GM18498 (cell line): ENCODE data around the gene UGT2A3.
"Not testable (repeated sequence)": the region's sequence is repeated elsewhere in the genome, so short reads cannot be mapped to it uniquely, and the experiment has no call there.

Source experiments
- ATAC-seq: cut with Tn5 transposase; IDR thresholded peaks from one replicate; pipeline ENCODE4 v1.9.1; 2021; ENCODE audit warnings: mild to moderate bottlenecking, moderate library complexity; ENCODE audit not compliant: unreplicated experiment

The UGT2A3 gene

DNA sequence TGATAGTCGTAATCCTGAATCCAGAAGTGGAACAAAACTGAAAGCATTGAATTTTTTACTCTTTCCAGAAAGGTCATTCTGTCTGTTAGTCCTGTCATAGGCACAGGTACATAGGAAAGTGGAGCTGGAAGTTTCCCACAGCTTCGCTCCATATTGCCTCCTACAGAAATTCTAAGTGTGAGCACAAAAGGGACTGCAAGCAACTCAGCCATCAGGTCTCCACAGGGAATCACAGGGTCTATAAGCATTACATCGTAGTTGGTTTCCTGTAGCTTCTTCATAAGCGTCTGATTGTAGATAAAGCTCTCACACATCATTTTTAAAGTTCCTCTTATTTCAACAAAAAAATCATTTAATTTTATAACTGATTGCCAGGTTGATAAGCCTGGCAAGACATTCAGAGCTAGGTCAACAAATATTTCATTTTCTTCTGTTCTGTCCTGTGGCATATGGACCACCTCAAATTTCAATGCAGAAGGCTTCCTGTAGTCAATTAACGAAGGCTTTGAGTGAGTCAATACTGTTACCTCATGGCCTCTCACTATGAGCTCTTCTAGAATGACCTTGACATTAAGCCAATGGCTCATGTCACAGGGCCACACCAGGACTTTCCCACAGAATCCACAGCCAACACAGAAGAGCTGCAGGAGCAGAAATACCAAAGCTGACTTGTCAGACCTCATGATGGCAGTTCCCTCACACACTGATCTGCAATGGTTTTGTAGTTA lies at the start of gene UGT2A3:
UGT2A3 (minus strand) TSS at position 727 of the 728 bp plus-strand sequence; CDS start at position 683, 44 bp downstream.
- no peak for ATAC-seq

DNA sequence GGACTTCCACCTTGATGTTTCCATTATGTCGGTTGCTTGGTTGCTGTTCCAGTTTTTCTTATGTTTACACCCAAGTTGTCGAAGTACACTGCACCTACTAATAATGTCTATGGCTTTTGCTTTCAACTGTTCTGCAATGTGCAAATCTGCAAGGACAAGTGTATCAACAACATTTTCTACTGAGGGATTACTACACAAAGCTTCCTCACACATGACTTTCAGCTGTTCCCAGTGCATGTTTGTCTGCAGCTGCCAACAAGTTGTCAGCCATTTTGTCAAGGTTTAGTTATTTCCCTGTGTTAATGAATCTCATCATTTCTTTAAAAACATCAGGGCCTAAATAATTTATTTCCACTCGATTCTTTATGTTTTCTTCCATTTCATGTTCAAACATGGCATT lies 45.4 kb upstream of the UGT2A3 start:
- no peak for ATAC-seq

DNA sequence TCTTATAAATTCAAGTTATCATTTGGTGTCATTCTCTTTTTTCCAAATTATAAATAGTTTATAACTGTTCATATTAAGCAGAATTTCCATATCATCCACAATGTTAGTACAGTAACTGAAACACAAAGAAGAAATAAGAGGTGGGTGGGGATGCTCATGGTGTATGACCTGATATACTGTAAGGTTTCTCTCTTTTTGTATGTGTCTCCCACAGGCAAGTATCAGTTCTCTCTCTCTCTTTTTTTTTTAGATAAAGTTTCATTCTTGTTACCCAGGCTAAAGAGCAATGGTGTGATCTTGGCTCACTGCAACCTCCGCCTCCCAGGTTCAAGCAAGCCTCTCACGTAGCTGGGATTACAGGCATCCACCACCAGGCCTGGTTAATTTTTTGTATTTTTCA lies 43.7 kb upstream of the UGT2A3 start:
- ATAC-seq = peak; percentile 58

DNA sequence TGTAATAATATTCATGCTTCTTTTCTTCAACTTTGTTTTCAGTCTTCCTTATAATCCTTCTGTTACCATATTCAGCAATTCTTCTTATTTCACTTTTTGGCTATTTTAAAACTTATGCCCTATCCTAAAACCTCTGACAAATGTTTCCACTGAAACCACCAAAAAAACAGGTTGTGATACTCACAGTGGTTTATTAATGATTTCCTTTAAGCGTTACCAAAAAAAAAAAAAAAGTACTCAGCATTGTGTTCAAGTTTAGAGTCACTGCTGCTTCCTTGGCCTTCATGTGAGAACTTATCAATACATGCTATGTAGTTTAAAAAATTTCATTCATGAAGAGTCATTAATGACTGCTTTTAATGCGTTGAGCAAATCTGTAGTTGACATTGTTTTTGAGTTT lies 35.4 kb upstream of the UGT2A3 start:
- ATAC-seq = peak; percentile 88

DNA sequence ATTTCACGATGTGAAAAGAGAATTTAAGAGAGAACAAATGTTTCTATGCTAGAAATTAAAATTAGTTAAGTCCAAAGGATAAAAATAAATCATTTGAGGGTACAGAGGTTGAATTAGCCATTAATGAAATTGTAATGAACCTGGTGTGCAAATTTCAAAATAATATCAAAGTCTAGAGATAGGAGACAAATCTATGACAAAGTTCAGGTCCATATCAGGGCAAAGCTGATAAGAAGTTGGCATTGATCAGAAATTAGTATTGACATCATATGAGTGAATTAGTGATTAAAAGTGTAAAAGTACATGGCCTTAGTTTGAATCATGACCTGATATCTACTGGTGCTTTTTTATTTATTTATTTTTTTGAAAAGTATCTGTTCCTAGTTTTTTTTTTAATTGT lies 33.8 kb upstream of the UGT2A3 start:
- no peak for ATAC-seq

DNA sequence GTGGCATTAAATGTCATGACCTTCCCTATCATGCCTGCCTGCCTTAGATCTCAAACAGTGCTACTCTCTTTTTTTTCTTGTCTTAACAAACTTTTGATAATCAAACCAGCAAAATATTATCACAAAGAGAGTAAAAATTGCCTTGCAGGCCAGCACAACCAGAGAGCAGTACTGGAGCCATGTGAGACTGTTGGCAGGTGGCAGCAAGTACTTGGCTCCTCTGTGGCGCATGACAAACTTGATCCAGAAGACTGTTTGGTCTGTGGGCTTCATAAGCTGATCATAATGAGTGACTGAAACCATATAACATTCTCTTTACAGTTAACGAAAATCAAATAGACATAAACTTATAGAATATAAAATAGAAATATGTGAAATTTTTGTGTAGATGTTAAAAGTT lies 33.3 kb upstream of the UGT2A3 start:
- ATAC-seq = no peak

DNA sequence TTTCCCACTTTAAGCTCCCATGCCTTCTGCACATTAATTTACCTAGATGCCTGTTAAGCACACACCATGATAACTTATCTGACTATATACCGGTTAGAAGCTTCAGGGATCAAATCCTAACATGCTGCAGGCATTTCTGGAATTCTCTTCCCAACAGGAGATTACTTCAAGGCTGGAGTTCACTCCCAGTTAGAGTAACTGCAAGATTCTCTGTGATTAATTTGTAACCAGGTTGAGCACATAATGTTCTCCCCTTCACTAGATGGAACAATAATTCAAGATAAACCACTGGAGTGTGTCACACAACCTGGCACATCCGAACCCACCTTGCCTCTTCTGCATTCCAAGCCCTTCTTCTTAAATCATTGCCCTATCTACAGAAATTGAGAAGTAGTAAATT lies 11.8 kb upstream of the UGT2A3 start:
- ATAC-seq = no peak

DNA sequence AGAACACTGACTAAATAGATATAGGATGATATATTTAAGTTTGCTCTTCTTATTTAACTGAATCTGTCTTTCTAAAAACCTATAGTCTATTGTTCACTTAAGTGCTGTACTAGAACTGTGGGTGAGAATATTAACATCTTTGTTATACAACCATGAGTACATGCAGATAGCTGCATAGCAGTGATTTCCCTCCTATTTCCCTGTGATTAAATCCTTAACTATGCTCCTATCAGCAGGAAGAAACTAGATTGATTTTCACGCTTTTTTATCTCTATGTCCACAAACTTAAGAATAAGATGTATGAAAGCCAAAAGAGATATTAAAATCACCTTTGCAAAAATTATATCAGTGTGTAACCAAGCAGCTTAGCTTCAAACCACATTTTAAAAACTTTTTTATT lies 11.3 kb upstream of the UGT2A3 start:
- ATAC-seq = no peak

DNA sequence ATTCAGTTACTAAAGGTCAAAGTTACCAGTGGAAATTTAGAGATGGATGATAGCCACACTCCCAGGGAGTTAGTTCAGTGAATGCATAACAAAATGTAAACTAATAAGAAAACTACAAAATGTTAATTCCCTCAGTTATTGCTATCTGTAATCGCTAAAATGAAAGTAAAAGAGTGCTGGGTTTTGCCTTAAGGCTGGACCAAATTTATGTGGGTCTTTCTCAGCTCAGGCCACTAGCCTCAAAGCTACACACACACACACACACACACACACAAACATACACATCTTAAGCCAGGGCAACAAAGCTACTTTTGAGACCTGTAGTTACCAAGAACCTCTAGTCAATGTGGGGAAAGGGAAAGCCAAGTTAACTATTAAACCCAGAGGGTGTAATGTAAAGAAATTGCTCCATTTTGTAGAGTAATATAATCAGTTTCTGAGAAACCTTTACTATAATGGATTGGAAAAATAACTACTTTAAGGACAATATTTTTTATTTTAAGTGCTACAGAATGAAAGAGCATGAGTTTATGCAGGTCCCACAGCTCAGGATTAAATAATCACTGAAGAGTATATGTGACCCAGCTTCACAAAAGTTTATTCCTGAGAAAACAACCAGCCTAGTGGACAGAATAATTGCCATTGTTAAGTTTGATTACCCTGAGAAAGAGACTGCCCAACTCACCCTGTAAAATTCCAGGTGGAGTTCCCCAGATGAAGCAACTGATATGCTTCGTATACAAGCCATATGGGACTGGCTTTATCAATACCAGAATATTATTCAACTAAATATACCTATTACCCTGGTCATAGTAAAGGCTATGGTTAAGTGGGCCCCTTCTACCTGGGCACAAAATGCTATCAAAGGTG lies 8.9 kb upstream of the UGT2A3 start:
- no peak for ATAC-seq

DNA sequence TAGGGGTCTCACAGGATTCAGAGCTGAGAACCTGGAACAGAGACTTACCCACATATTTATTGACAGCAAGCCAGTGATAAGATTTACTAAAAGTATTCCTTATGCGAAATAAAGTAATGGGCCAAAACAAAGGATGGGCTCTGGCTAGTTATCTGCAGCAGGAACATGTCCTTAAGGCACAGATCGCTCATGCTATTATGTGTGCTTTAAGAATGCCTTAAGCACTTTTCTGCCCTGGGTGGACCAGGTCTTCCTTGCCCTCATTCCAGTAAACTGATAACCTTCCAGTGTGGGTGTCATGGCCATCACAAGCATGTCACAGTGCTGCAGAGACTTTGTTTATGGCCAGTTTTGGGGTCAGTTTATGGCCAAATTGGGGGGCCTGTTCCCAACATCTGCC lies 7.5 kb upstream of the UGT2A3 start:
- not testable (repeated sequence) for ATAC-seq

DNA sequence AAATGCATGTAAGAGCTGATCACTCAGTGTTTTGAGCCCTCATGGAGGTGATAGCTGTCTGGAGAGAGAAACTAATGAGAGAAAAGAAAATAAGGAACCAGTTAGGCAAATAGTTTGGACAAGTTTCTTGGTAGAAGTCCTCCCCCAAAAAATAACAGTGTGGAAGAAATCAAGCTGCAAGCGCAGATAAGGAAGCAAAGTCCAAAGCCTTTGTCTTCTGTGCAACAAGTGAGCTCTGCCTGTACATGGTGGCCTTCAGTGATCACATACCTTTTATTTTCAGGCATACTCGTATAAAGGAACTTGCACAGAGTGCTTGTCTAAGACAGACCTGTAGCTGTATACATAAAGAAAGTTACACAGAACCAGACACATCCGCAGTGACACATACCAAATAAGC lies 2.5 kb upstream of the UGT2A3 start:
- ATAC-seq = no peak

DNA sequence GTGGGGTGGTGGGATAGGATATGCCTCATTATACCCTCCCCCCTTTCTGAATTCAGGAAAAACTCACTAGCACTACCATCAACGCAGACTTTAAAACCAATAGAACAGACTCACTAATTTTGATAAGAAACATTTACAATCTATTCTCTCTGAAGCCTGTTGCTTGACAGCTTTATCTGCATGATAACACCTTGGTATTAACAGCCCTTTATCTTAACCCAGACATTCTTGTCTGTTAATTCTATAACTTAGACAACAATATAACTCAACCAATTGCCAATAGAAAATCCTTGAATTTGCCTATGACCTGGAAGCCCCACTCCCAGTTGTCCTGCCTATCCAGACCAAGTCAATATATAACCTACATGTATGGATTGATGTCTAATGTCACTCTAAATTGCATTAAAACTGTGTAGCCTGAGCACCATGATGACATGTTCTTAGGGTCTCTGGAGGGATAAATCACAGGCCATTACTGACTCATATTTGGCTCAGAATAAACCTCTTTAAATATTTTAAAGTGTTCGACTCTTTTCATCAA lies 1.5 kb upstream of the UGT2A3 start:
- ATAC-seq = no peak

DNA sequence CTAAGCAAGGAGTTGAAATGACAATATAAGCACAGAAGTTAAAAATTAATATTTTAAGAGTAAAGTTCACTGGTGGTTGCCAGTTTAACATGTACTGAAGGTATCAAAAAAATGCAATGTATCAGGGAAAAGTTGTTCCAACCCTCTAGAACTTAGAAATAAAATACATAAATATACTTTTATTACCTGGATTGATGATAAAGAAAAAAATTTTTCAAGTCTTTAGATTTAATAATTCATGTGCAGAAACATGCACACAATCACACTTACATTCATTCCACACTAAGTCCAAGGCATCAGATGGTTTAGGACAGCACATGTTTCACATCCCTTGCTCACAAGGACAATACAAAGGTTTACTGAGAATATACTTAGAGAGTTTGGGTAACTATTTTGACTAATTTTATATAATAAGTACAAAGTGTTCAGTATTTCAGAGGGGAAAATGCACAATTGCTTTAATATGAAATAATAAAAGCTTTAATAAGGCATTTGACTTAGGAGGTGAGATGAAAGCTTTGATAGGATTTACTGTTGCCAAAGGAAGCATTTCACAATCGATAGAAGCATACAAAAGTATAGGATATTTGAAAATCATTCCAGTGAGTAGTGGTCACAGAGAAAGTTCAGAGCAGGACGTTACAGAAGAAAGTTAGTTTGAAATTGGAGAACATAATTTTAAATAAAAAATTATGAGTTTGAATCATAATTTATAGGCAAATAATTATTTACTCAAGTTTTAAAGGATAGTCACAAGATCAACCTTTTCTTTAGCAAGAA lies 392 bp upstream of the UGT2A3 start:
- ATAC-seq = no peak

DNA sequence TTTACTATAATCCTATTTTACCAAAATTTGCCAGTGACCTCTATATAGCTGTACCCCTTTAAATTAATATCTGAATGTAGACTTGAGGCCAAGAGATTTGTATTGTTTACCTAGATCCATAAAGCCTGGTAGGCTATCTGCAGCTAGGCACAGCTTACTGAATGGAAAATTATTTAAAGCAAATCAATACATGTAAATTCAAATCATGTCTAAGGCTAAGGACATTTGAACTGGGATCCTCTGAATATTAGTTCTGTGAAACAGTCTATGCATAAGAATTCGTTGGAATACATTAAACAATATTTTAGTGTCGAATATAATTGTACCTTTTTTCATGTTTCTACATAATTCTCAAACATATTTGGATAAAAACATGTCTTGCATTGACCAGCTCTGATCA lies 1.6 kb downstream of the UGT2A3 start:
- no peak for ATAC-seq

DNA sequence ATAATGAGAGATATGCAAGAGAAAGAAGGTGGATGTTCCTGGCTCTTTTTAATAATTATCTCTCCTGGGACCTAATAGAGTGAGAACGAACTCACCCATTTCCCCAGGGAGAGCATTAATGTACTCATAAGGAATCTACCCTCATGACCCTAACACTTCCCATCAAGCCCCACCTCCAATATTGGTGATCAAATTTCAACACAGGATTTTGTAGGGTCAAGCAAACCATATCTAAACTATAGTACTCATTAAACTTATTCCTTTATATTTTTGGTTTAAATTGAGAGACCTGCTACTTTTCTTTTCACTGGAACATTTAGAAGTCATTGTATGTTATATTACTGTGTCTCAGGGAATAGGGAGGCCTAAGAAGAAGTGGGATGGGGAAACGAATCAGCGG lies 2.6 kb downstream of the UGT2A3 start:
- no peak for ATAC-seq

DNA sequence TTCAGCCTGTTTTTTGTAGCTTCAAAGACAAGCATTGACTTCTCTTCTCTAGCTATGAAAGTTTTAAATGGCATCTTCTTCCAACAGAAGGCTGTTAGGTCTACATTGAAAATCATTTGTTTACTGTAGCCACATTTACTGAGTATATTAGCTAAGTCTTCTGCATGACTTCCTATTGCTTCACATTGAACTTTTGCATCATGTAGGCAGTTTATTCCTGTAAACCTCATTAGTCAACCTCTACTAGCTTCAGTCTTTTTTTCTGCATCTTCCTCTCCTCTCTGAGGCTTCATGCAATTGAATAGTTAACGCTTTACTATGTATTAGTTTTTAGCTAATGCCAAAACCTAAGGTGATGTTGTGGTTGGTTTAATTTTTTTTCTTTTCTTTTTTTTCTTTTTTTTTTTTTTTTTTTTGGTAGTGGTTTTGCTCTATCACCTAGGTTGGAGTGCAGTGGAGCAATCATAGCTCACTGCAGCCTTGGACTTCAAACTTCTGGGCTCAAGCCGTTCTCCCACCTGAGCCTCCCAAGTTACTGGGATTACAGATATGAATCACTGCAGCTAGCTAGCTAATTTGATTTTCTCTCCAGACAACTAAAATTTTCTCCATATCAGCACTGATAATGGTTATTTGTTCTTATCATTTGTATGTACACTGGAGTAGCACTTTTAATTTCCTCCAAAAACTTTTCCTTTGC lies 3.4 kb downstream of the UGT2A3 start:
- ATAC-seq = no peak

DNA sequence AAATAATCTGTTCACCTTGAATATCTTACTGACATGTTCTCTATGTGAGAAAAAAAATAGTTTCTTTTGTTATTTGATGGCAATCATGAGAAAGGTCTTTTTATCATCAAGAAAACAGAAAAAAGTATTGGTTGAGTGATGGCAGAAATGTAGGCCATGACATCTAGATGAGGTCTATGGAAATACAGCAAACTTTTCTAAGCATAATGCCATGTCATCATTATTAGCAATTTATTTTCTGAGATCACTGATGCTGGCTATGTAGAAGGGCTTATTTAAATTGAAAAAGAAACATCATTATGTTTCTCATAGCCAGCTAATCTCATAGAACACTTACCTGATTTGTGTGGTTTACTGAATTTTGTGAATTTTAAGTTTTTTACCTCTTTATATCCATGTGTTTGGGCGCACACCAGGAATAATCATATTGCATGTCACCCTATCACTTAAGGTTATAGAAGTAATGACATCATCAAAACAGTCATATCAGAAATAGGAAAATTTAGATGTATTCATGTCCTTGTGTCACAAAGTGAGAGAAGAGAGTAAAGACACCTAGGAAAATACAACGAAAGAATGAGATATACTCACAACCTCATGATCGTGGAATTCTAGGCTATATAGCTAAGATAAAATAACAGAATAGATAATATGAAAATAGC lies 22.4 kb downstream of the UGT2A3 start:
- ATAC-seq = no peak

DNA sequence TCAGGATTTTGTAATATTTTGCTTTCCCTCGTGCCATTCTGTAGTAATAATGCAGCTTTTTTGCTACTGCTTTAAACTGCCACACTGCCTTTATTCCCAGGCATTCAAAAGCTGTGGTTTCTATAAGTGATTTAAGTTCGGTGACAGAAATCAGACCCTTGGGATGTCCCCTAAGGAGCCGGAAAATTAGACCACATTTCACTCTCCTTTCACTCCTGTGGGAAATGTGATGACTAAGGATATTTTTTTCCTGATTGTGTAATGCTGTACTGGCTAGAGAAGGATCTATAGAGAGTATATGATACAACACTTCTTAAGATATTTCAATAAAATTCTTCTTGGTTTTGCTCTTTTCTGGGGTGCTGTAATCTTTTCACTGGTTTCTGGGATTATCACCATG lies 24.4 kb downstream of the UGT2A3 start:
- ATAC-seq = no peak

DNA sequence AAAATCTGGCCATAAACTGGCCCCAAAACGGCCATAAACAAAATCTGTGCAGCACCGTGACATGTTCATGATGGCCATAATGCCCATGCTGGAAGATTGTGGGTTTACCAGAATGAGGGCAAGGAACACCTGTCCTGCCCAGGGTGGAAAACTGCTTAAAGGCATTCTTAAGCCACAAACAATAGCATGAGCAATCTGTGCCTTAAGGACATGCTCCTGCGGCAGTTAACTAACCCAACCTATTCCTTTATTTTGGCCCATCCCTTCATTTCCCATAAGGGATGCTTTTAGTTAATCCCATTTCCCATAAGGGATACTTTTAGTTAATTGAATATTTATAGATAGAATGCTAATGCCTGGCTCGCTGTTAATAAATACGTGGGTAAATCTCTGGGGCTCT lies 29.4 kb downstream of the UGT2A3 start:
- ATAC-seq = not testable (repeated sequence)

DNA sequence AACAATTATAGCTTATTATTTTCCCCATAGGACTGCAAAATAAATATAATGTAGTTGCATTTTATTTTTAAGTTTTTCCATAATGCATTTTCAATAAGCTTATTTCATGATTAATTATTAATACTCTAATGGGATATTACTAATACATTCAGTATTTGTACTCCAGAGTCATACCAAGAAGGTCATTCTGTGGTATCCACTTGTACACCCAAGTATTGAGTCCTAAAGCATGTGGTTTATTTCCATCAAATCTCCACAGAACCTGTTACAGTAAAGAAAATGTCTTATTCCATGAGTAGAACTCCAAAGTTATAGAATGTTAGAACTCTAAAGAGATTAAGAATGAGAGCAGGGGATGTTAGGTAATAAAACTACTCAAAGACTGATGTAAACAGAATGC lies 30.6 kb downstream of the UGT2A3 start:
- no peak for ATAC-seq
